Ovary (tissue), 3 donors: ENCODE data around the gene CHKA.

Source experiments
- POLR2A ChIP-seq: fragments of 450-650 bp; IDR thresholded peaks from one replicate; pipeline ENCODE4 v1.6.1; 2017; ENCODE audit warnings: antibody characterized with exemption, mild to moderate bottlenecking, moderate library complexity
- TF ChIP-seq, protein P1 (sequence below), 3 donors: fragments of 450-650 bp in 2 of 3; fragments of 200-600 bp in 1 of 3; IDR thresholded peaks; one replicate each; pipeline versions ENCODE4 v1.5.1 to v1.8.0; 2016 to 2022; ENCODE audit warnings: antibody characterized with exemption in 3 of 3, mild to moderate bottlenecking in 1 of 3
- donor health status: DM: no; HTN: no; CAD: no.

- TF ChIP-seq, protein P1, sequence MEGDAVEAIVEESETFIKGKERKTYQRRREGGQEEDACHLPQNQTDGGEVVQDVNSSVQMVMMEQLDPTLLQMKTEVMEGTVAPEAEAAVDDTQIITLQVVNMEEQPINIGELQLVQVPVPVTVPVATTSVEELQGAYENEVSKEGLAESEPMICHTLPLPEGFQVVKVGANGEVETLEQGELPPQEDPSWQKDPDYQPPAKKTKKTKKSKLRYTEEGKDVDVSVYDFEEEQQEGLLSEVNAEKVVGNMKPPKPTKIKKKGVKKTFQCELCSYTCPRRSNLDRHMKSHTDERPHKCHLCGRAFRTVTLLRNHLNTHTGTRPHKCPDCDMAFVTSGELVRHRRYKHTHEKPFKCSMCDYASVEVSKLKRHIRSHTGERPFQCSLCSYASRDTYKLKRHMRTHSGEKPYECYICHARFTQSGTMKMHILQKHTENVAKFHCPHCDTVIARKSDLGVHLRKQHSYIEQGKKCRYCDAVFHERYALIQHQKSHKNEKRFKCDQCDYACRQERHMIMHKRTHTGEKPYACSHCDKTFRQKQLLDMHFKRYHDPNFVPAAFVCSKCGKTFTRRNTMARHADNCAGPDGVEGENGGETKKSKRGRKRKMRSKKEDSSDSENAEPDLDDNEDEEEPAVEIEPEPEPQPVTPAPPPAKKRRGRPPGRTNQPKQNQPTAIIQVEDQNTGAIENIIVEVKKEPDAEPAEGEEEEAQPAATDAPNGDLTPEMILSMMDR (IDR thresholded peaks at IDR 0.05), result no peak
- no peak for TF ChIP-seq POLR2A
These were observed 113.4 kb downstream of the CHKA start for GRCh38 chr11:68007498-68008380.
